Measurements from ENCODE around the gene MSI2. TPM values are rescaled to one million over a fixed set of nuclear protein-coding genes. Genes with fewer than 3 reads are reported as not detected.

The MSI2 gene
- total RNA-seq, 2 donors from 2014 or later = 53.1 to 74.0 TPM

DNA sequence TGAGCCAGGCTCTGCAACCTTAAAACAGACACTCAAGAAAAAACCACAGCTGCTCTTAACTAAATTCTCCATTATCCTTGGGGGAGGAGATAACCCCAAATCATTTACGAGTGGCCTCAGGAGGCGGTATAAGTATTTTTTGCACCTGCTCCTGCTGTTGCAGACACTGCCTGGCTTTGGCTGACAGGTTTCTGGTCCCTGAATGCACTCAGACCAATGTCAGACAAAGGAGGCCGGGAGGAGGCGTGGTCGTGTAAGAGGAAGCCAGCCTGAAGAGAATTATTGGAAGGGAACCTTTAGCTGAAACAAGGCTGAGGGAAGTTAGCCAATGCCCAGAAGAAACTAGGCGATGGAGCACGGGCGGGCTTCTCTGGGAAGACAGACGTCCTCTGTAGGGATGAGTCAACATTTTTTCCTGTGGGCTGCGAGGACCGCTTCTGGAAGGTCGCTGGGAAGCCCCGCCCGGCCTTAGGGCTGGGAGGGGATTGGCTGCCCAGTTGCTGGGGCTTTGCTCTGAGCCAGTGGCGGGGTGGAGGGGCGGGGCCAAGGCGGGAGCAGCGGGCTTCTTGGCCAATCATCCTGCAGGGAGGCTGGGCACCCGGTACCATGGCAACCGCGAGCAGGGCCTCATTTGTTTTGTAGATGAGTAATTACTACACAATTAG, 406.5 kb downstream of the MSI2 start:
- H3K27me3 ChIP-seq (replicated peaks; ENCODE audit: insufficient read depth) = no peaks in the 10 kb centered on the region
- no peaks in the 10 kb centered on the region for H3K4me1 ChIP-seq (replicated peaks)
- no peaks in the 10 kb centered on the region for H3K9me3 ChIP-seq
- WGBS = 8% methylated on average over 21 of the region's 21 CpGs
- TF ChIP-seq, protein P1, sequence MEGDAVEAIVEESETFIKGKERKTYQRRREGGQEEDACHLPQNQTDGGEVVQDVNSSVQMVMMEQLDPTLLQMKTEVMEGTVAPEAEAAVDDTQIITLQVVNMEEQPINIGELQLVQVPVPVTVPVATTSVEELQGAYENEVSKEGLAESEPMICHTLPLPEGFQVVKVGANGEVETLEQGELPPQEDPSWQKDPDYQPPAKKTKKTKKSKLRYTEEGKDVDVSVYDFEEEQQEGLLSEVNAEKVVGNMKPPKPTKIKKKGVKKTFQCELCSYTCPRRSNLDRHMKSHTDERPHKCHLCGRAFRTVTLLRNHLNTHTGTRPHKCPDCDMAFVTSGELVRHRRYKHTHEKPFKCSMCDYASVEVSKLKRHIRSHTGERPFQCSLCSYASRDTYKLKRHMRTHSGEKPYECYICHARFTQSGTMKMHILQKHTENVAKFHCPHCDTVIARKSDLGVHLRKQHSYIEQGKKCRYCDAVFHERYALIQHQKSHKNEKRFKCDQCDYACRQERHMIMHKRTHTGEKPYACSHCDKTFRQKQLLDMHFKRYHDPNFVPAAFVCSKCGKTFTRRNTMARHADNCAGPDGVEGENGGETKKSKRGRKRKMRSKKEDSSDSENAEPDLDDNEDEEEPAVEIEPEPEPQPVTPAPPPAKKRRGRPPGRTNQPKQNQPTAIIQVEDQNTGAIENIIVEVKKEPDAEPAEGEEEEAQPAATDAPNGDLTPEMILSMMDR (IDR thresholded peaks at IDR 0.05) = peak in 3 of 4 experiments; percentile 13 to 24 (median 17)
- peak; percentile 75 for TF ChIP-seq POLR2AphosphoS5 (IDR thresholded peaks at IDR 0.05)
- no peak for TF ChIP-seq POLR2A (IDR thresholded peaks at IDR 0.05)
- intact Hi-C loops (cut with DNase I) = loop anchor here (2.0 to 10.0 kb wide), 3 partner anchors 258 to 406 kb away; partner anchors contain the start of gene MSI2
- DNase-seq (ENCODE audit: low spot score) = peak; percentile 76
- no peaks in the 10 kb centered on the region for H3K36me3 ChIP-seq
- H3K27ac ChIP-seq = peak overlapping the region; percentile 61 to 67
- H3K4me3 ChIP-seq = peak overlapping the region; percentile 4 to 8

DNA sequence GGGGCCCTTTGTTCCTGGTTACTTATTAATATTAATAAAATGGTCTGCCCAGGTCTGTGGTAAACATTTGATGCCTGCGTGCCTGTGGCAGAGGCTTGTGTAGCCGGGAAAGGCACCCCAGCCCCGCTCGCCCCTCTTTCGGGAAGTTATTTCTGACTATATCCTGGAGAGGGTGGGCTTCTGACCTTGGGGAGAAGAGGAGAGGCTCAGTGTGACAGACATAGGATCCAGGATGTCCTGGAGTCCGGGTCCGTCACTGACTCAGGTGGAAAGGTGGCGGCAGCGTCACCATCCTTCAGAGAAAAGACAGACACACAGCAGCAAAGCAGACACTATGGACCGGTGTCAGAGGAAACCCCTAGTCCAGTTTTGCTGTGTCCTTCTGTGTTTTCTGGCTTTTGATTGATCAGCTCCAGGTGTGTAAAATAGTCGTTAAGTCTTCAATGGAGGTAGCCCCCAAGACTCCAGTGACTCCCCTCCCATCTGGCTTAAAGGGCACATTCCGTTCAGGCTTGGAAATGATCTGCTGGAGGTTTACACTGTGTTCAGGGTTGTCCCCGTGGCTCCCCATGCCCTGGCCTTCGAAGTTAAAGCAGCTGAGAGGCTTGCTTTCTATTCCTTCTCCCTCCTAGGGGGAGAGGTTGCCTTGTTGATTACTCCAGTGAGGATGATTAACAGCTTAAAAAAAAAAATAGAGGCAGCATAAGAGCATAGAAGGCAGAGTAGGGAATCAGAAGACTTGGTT, 407.2 kb downstream of the MSI2 start:
- 72% methylated on average over 14 of the region's 14 CpGs for WGBS
- Histone ChIP-seq H3K9me3 (no peaks in the 10 kb centered on the region), H3K4me3 (no peak overlapping the region), H3K36me3 (no peaks in the 10 kb centered on the region), H3K27ac (peak overlapping the region; percentile 61 to 67), H3K27me3 (replicated peaks; ENCODE audit: insufficient read depth) (no peaks in the 10 kb centered on the region), H3K4me1 (replicated peaks) (no peaks in the 10 kb centered on the region)
- no peak for TF ChIP-seq POLR2AphosphoS5 (IDR thresholded peaks at IDR 0.05)
- no peak for TF ChIP-seq POLR2A (IDR thresholded peaks at IDR 0.05)
- intact Hi-C loops (cut with DNase I) = loop anchor here (2.0 to 10.0 kb wide), 3 partner anchors 259 to 407 kb away; partner anchors contain the start of gene MSI2
- DNase-seq (ENCODE audit: low spot score) = no peak

DNA sequence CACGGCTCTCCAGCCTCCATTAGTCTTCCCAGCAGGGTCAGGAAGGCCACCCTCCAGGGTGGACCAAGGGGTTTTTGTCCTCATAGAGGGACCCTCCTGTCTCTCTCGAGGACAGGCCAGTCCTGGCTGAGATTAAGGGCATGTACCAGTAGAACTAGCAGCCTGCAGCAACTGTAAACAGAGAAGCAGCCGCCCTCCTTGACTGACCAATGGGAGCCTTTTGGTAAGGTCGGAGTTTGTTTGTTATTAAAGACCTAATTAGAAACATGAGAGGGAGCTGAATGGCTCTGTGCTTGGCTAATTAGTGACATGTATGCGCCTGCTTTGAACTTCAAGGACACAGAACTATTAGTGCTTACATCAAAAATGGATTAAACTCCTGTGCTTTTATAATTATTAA, 408.8 kb downstream of the MSI2 start:
- Histone ChIP-seq H3K9me3 (no peaks in the 10 kb centered on the region), H3K27ac (peak overlapping the region in 1 of 2 donors; percentile 20), H3K4me1 (replicated peaks) (no peaks in the 10 kb centered on the region), H3K4me3 (no peak overlapping the region), H3K27me3 (replicated peaks; ENCODE audit: insufficient read depth) (no peaks in the 10 kb centered on the region), H3K36me3 (no peaks in the 10 kb centered on the region)
- WGBS = 49% methylated on average over 5 of the region's 5 CpGs
- intact Hi-C loops (cut with DNase I) = loop anchor here (10.0 kb wide), 2 partner anchors 260 to 330 kb away; no protein-coding TSS in a partner anchor
- no peak for DNase-seq (ENCODE audit: low spot score)
- no peak for TF ChIP-seq POLR2AphosphoS5 (IDR thresholded peaks at IDR 0.05)
- TF ChIP-seq POLR2A (IDR thresholded peaks at IDR 0.05) = no peak
- TF ChIP-seq, protein P1 (IDR thresholded peaks at IDR 0.05) = no peak

- no peak overlapping the region for H3K27ac ChIP-seq
- H3K9me3 ChIP-seq = no peaks in the 10 kb centered on the region
- H3K27me3 ChIP-seq (replicated peaks; ENCODE audit: insufficient read depth) = no peaks in the 10 kb centered on the region
- H3K4me3 ChIP-seq = no peak overlapping the region
- intact Hi-C loops (cut with DNase I) = loop anchor here (10.0 kb wide), 2 partner anchors 261 to 329 kb away; no protein-coding TSS in a partner anchor
- H3K4me1 ChIP-seq (replicated peaks) = no peaks in the 10 kb centered on the region
- H3K36me3 ChIP-seq = no peaks in the 10 kb centered on the region
- no peak for DNase-seq (ENCODE audit: low spot score)
- WGBS = 75% methylated on average over 4 of the region's 4 CpGs
- TF ChIP-seq POLR2AphosphoS5 (IDR thresholded peaks at IDR 0.05) = no peak
These were observed 409.4 kb downstream of the MSI2 start for GRCh38 chr17:57665696-57666095.

DNA sequence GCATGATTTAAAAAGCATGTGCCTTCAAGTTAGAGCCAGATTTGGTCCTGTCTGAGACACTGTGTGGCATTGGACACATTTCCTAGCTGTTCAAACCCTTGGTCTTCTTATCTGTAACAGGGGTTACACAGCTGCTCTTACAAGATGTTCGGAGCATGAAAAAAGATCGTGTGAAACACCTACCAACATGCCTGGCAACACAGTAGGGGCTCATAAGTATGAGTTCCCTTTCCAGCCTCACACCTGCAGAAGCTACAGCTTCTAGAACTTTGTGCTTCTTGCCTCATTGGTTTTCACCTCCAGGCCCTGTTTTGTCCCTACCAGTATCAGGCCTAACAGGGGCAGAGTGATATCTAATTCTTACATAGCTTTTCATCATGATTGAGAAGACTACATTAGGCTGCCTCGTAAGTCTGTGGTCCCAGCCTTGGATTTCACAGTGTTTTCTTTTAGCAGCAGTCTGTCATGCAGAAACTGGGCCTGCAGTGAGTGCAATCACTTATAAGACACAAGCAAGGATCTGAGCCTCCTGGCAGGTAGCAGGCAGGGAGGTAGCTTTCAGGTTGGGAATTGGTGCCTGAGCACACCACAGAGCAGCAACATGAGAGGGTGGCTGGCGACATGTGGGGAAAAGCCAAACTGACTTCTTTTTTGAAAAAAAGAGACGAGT, 410.0 kb downstream of the MSI2 start:
- no peak overlapping the region for H3K4me3 ChIP-seq
- TF ChIP-seq POLR2AphosphoS5 (IDR thresholded peaks at IDR 0.05) (no peak), POLR2A (IDR thresholded peaks at IDR 0.05) (no peak)
- TF ChIP-seq, protein P1 (IDR thresholded peaks at IDR 0.05) = no peak
- no peaks in the 10 kb centered on the region for H3K9me3 ChIP-seq
- no peaks in the 10 kb centered on the region for H3K27me3 ChIP-seq (replicated peaks; ENCODE audit: insufficient read depth)
- intact Hi-C loops (cut with DNase I) = loop anchor here (10.0 kb wide), 2 partner anchors 262 to 328 kb away; no protein-coding TSS in a partner anchor
- H3K27ac ChIP-seq = no peak overlapping the region
- no peak for DNase-seq (ENCODE audit: low spot score)
- no peaks in the 10 kb centered on the region for H3K4me1 ChIP-seq (replicated peaks)
- 88% methylated on average over 5 of the region's 5 CpGs for WGBS
- no peaks in the 10 kb centered on the region for H3K36me3 ChIP-seq
